ENCODE data around the gene PAPOLG.
"Not testable (repeated sequence)": the region's sequence is repeated elsewhere in the genome, so short reads cannot be mapped to it uniquely, and the experiment has no call there.

PAPOLG gene

GRCh38 chr2:60771508-60771907 lies 15.4 kb downstream of the PAPOLG start:
- in situ Hi-C loops (cut with MboI; ENCODE audit: low sequenced_read_pairs): no loop called here

- in situ Hi-C loops (cut with MboI; ENCODE audit: low sequenced_read_pairs): no loop called here
These were observed 19.1 kb downstream of the PAPOLG start for GRCh38 chr2:60775048-60775639.

- in situ Hi-C loops (cut with MboI; ENCODE audit: low sequenced_read_pairs): no loop called here
These were observed 22.3 kb downstream of the PAPOLG start for GRCh38 chr2:60778352-60778751.

- in situ Hi-C loops (cut with MboI; ENCODE audit: low sequenced_read_pairs): no loop called here
These were observed 23.4 kb downstream of the PAPOLG start for GRCh38 chr2:60779426-60779825.

DNA sequence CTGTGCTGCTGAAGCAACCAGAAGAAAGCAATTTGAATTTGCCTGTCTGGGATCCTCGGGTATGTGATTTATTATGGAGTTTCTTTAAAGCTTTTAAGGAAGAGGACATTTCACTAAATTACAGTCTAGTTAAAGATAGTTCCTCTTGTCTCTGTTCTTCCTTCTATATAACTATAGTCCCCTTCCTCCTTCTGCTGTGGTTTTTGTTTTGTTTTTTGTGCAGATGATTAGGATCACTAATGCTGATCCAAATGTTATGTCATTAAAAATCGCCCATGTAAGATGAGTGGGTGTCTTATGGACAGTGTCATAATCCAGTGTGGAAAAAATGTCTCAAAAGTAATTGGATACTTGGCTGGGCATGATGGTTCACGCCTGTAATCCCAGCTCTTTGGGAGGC lies 24.7 kb downstream of the PAPOLG start:
- in situ Hi-C loops (cut with MboI; ENCODE audit: low sequenced_read_pairs): no loop called here

DNA sequence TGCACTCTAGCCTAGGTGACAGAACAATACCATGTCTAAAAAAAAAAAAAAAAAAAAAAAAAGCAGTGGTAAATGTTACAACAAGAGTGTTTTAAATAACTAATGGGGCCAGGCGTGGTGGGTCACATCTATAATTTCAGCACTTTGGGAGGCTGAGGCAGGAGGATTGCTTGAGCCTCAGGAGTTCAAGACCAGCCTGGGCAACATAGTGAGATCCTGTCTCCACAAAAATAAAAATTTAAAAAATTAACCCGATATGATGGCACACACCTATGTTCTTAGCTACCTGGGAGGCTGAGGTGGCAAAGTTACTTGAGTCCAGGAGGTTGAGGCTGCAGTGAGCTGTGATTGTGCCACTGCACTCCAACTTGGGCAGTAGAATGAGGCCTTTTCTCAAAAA lies 37.1 kb downstream of the PAPOLG start:
- in situ Hi-C loops (cut with MboI; ENCODE audit: low sequenced_read_pairs): no loop called here

GRCh38 chr2:60794271-60794863 lies 38.3 kb downstream of the PAPOLG start:
- in situ Hi-C loops (cut with MboI; ENCODE audit: low sequenced_read_pairs): no loop called here

DNA sequence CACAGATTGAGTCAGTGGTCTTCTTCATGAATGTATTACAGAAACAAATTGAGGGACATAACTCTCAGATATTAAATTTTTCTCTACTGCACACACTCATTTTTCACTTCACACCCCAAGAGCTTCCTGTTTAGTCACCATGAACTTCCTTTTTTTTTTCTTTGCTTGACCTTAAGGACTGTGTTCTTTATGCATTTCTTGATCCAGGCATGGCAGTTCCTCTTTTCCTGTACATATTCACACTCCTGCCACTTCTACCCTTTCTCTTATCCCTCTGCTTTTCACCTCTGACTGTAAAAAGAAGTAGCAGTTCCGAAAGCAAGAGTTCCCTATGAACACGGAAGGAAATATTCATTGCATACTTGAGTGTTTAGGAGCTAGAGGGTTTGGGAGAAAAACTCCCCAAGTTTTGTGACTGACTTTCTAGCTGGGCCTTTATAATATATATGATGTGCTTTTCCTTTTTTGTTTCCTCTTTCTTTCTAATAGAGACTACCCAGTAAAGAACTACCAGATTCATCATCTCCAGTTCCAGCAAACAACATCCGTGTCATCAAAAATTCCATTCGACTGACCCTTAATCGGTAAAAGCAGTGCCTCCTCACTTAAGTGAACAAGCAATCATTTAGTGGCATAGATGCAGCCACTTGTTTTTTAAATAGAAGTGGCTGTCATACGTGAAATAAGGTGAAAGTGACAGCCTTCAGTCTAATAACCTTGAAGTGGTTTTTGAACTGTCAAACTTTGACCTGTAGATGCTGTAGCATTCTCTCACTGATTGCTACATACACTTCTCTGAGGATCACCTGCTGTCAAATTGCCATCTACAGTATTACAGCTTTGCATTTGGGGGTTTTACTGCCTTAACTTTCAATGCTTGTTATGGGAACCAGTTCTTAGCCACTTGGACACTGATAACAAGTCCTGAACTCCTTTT lies 40.8 kb downstream of the PAPOLG start:
- in situ Hi-C loops (cut with MboI; ENCODE audit: low sequenced_read_pairs): no loop called here

GRCh38 chr2:60804473-60804872 lies 48.4 kb downstream of the PAPOLG start:
- in situ Hi-C loops (cut with MboI; ENCODE audit: low sequenced_read_pairs): loop anchor here (10.0 kb wide), 1 partner anchor 190 kb away; no protein-coding TSS in a partner anchor

GRCh38 chr2:60806595-60806987 lies 50.5 kb downstream of the PAPOLG start:
- in situ Hi-C loops (cut with MboI; ENCODE audit: low sequenced_read_pairs): loop anchor here (10.0 kb wide), 1 partner anchor 188 kb away; no protein-coding TSS in a partner anchor

- in situ Hi-C loops (cut with MboI; ENCODE audit: low sequenced_read_pairs): loop anchor here (10.0 kb wide), 1 partner anchor 188 kb away; no protein-coding TSS in a partner anchor
These were observed 51.1 kb downstream of the PAPOLG start for GRCh38 chr2:60806988-60807681.

GRCh38 chr2:60808330-60808801 lies 52.3 kb downstream of the PAPOLG start:
- in situ Hi-C loops (cut with MboI; ENCODE audit: low sequenced_read_pairs): loop anchor here (10.0 kb wide), 1 partner anchor 186 kb away; no protein-coding TSS in a partner anchor

DNA sequence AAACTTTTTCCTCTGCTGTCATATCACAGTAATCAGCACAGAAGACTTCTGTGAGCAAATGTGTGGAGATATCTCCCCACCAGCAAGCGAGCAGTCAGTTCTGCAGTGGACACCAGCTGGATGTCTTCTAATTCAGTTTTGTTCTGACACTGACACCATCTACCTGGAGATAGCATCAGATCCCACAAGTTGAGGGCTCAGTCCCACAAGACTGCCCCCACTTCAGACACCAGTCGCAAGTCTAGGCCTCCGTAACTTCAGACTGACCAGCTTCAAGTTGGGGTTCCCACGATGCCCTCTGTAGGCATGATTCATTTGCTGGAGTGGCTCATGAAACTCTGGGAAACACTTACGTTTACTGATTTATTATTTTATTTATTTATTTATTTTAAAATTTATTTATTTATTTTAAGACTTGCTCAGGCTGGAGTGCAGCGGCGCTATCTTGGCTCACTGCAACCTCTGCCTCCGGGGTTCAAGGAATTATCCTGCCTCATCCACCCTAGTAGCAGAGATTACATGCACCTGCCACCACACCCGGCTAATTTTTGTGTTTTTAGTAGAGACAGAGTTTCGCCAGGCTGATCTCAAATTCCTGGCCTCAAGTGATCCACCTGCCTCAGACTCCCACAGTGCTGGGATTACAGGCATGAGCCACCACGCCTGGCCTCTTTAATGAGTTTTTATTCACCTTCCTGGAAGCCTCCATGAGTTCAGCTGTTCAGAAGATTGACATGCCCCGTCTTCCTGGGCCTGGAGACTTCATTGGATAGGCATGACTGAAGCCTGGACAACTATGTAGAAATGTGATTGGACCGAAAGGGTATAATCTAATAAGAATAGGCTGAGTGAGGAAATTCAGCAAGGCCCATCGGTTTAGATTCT lies 55.7 kb downstream of the PAPOLG start:
- in situ Hi-C loops (cut with MboI; ENCODE audit: low sequenced_read_pairs): no loop called here

GRCh38 chr2:60817191-60817590 lies 61.1 kb downstream of the PAPOLG start:
- in situ Hi-C loops (cut with MboI; ENCODE audit: low sequenced_read_pairs): not testable (repeated sequence)

DNA sequence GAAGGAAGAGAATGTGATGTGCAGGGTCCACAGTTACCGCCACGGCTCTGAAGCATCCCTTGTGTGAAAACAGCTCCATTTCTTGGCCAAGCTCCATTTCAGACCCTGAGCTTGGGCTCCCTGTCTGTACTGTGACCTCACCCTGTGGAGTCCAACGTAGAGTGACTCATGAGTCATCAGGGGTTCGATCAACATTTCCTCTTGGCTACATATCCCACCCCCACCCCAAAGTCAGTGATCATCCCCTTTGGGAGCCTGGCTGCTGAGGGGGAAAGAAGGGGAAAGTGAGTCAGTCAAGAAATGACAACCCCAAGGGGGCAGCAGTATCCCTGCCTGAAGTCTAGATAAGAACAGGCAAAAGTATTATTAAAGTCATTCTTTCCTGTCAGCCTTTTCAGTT lies 62.2 kb downstream of the PAPOLG start:
- in situ Hi-C loops (cut with MboI; ENCODE audit: low sequenced_read_pairs): no loop called here

- in situ Hi-C loops (cut with MboI; ENCODE audit: low sequenced_read_pairs): no loop called here
These were observed 63.2 kb downstream of the PAPOLG start for GRCh38 chr2:60819155-60819862.

GRCh38 chr2:60819936-60820335 lies 63.9 kb downstream of the PAPOLG start:
- in situ Hi-C loops (cut with MboI; ENCODE audit: low sequenced_read_pairs): no loop called here

GRCh38 chr2:60820416-60821132 lies 64.5 kb downstream of the PAPOLG start:
- in situ Hi-C loops (cut with MboI; ENCODE audit: low sequenced_read_pairs): no loop called here

GRCh38 chr2:60821133-60821469 lies 65.0 kb downstream of the PAPOLG start:
- in situ Hi-C loops (cut with MboI; ENCODE audit: low sequenced_read_pairs): no loop called here
